GM19193 (cell line): Measurements from ENCODE around the gene PRMT9.

Source experiments
- POLR2A ChIP-seq: IDR thresholded peaks from 4 replicates; pipeline ENCODE4 v1.6.1; 2011; ENCODE audit not compliant: insufficient read depth, insufficient read length; ENCODE audit errors: extremely low read depth

Gene PRMT9

DNA sequence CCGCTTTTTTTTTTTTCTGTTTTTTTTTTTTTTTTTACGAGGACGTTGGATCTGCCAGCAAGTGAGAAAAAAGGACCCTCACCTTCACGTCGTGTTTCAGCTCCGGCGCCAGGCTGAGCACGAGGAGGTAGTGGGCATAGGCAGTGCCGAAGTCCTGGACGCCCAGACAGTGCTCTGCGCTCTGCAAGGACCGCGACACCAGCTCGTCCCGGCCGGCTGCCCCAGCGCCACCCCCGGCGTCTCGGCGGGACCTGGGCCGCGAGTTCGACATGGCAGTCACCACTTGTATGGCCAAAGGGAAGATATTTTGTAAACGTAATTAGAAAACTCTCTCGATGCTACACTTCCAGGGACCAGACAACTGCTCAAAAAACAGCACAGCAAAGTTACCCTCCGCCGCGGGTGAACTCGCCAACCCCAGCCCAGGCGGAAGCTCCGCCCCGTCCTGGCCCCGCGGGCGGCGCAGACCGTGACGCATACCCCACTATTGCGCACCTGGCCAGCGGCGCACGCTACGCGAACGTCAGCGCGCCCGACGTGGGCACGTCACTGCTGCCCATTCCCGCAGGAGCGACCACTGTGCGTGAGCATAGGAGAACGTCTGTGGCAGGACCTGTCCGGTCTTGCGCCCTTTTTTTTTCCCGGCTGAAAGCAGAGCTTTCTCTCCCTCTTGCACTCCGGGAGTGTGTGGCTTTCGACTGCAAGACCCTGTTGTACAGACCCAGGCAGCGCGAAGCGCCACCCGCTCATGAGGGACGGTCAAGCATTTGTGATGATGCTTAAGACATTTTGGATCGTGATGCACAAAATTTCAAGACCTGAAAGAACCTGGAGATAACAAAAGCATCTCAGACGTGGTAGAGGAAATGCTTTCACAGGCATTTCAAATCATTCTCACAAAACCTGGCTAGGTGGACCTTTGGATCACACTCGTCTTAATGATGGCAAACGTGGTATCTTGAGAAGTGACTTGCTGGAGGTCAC, at the start of gene PRMT9:
Gene PRMT9, minus strand, starts transcription at position 447 of the 984 bp plus-strand sequence. Its CDS starts 176 bp downstream, at position 271.
- peak; percentile 97 for TF ChIP-seq POLR2A

- TF ChIP-seq POLR2A: no peak
These were observed 48.7 kb upstream of the PRMT9 start for GRCh38 chr4:147732518-147733235.

GRCh38 chr4:147731580-147732517, 47.9 kb upstream of the PRMT9 start, which contains the start of gene ARHGAP10:
Gene ARHGAP10 (plus strand): TSS chr4:147732088. CDS start chr4:147732302, 214 bp downstream.
- TF ChIP-seq POLR2A: peak; percentile 79

GRCh38 chr4:147730333-147730732, 46.4 kb upstream of the PRMT9 start:
- TF ChIP-seq POLR2A: no peak

DNA sequence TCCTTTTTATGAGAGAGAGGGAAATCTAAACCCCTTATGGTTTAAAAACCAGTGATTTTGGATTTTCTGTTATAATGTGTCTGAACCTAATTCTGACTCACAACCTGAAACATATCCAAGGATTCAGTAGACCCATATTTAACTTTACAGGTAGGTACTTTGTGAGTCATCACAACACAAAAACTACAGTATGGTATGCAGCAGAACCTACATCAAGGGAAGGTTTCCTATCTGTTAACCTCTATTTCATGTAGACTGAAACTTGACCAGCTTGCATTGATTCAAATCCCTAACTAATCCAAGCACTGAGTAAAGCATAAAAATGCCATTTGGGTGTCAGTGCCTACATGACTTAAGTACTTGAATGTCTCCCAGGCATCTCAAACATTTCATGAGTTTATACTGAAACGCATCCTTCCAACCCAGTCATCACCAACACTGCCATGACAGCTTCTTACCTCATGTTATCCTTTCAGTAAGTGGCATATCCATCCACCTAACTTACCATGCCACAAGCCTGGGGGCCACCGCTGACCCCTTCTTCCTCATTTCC, 43.6 kb upstream of the PRMT9 start:
- no peak for TF ChIP-seq POLR2A

DNA sequence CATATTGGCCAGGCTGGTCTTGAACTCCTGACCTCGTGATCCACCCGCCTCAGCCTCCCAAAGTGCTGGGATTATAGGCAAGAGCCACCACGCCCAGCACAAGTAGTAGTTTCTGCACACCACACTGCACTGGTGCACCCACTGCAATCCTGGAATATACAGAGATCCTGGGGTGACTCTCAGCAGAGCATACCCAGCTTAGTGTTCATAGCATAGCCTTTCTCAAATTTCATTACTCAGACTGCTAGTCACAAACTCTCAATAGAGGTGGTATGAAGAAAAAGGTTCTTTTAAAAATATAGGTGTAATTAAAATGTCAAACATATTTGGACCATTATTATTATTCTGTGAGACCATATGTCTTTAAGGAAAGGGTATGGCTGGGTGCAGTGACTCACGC, 41.7 kb upstream of the PRMT9 start:
- no peak for TF ChIP-seq POLR2A

- no peak for TF ChIP-seq POLR2A
These were observed 40.7 kb upstream of the PRMT9 start for GRCh38 chr4:147724468-147725201.

- no peak for TF ChIP-seq POLR2A
These were observed 39.4 kb upstream of the PRMT9 start for GRCh38 chr4:147723326-147723725.

DNA sequence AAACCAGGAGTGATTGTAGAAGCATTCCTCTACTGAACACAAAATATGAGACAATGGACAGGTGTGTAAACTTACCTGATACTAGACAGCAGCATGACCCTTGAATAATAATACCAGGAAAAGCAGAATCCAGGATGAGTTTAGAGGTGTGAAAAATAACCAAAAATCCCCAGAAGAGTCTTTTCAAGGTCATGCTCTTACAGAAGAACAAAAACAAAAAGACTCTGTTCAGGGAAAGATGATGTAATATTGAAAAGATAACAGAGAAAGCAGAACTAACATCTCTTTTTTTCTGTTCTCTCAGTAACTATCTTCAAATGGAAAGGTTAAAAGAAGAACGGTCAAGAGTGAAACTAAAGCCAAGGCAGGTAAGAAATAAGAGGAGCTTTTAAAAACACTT, 33.9 kb upstream of the PRMT9 start:
- TF ChIP-seq POLR2A: no peak

GRCh38 chr4:147714575-147715401, 30.8 kb upstream of the PRMT9 start:
- TF ChIP-seq POLR2A: no peak

DNA sequence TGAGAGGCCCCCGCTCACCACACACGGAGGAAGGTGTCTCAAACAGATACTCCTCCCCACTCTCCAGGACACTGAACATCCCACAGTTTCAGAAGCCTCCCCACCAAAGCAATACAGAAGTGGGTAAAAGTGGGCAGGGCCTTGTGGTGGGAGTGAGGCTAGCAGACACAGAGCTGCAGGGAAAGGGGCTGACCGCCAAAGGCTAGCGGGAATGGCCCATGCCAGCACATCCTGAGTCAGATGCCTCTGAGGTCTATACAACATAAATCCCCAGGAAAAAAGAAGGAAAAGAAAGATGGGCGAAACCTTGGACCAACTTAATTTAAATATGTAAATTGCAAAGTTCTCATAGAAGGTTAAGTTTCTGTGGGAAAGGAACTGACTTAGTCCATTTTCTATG, 26.0 kb upstream of the PRMT9 start:
- no peak for TF ChIP-seq POLR2A

DNA sequence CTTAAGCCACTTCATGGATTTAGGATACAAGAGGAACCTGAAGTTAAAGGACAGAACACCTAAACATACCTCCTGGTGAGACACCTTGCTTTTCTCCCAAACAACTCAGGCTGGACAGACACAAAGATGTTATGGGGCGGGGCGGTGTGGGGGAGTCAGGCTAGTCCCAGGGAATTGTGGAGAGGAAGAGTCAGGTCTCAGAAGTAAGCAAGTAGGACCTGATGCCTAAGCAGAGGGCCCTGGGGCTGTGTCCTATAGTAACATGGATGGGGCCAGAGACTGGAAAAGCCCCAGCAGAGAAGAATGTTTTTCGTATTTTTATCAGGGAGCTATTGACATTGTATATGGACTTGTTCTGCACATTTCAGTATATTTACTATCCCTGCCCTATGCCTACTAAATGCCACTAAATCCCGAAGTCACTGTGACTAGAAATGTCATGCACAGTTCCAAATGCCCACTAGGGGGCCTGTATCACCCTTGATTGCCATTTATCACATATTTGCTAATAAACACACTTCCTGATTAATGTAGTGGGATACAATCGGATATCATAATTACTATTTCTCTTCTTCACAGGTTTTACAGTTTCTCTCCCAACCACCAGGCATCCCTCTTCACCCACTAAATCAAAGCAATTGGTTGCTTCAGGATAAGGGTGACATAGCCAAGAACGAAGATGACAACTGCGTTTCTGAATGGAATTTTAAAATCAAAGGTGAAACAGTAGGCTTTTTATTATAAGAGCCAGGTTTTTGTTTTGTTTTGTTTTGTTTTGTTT, 24.1 kb upstream of the PRMT9 start:
- no peak for TF ChIP-seq POLR2A

DNA sequence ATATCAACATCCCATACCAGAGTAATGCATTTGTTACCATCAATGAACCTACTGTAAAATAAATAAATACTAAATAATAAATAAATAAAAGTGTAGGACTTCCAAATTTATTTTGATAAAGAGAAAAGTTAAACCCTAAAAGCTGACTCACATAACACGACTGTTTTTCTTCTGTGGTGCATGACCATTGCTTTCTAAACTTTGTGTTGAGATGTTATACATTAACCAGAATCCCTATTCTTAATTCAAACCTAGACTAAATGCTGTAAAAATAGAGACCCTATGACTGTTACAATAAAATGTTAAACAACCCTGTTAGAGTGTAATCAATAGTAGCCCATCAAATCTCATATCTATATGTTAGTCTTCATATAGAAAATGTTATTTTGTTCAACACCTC, 20.9 kb upstream of the PRMT9 start:
- no peak for TF ChIP-seq POLR2A

GRCh38 chr4:147696866-147697265, 12.9 kb upstream of the PRMT9 start:
- no peak for TF ChIP-seq POLR2A
